GM21576 (cell line): ENCODE measurements around the gene ARRDC2.
"Not testable (repeated sequence)": the region's sequence is repeated elsewhere in the genome, so short reads cannot be mapped to it uniquely, and the experiment has no call there.

Experiments used
- ATAC-seq: cut with Tn5 transposase; IDR thresholded peaks from one replicate; pipeline ENCODE4 v1.9.1; 2021; ENCODE audit warnings: mild to moderate bottlenecking, moderate library complexity; ENCODE audit not compliant: unreplicated experiment

ARRDC2 gene

GRCh38 chr19:18007917-18008673 lies at the start of gene ARRDC2:
Gene ARRDC2 (plus strand): TSS chr19:18008170. CDS start chr19:18008311, 141 bp downstream.
- ATAC-seq: peak; percentile 62

- ATAC-seq: no peak
Measured at GRCh38 chr19:17963936-17964691, 43.9 kb upstream of the ARRDC2 start.

- ATAC-seq: no peak
Measured at GRCh38 chr19:17965370-17966128, 42.4 kb upstream of the ARRDC2 start.

- ATAC-seq: no peak
Measured at GRCh38 chr19:17966129-17966483, 41.9 kb upstream of the ARRDC2 start.

GRCh38 chr19:17966550-17967256 lies 41.3 kb upstream of the ARRDC2 start, which contains the start of gene KCNN1:
Gene KCNN1 (plus strand): TSS chr19:17967107. CDS start chr19:17973889, 6,782 bp downstream.
- no peak for ATAC-seq

- no peak for ATAC-seq
Measured at GRCh38 chr19:17967257-17968051, 40.5 kb upstream of the ARRDC2 start.

GRCh38 chr19:17968362-17968761 lies 39.6 kb upstream of the ARRDC2 start:
- ATAC-seq: no peak

- no peak for ATAC-seq
Measured at GRCh38 chr19:17969096-17969792, 38.7 kb upstream of the ARRDC2 start.

- ATAC-seq: no peak
Measured at GRCh38 chr19:17972230-17972629, 35.7 kb upstream of the ARRDC2 start.

- no peak for ATAC-seq
Measured at GRCh38 chr19:17973759-17974158, 34.2 kb upstream of the ARRDC2 start.

- ATAC-seq: no peak
Measured at GRCh38 chr19:17974551-17974950, 33.4 kb upstream of the ARRDC2 start.

- no peak for ATAC-seq
Measured at GRCh38 chr19:17975032-17975431, 32.9 kb upstream of the ARRDC2 start.

- no peak for ATAC-seq
Measured at GRCh38 chr19:17977021-17977420, 30.9 kb upstream of the ARRDC2 start.

GRCh38 chr19:17977488-17977887 lies 30.5 kb upstream of the ARRDC2 start:
- ATAC-seq: no peak

- no peak for ATAC-seq
Measured at GRCh38 chr19:17981611-17982010, 26.4 kb upstream of the ARRDC2 start.

- ATAC-seq: no peak
Measured at GRCh38 chr19:17982430-17982829, 25.5 kb upstream of the ARRDC2 start.

- ATAC-seq: no peak
Measured at GRCh38 chr19:17985037-17985818, 22.7 kb upstream of the ARRDC2 start.

GRCh38 chr19:17986569-17986968 lies 21.4 kb upstream of the ARRDC2 start:
- not testable (repeated sequence) for ATAC-seq

GRCh38 chr19:17988161-17988560 lies 19.8 kb upstream of the ARRDC2 start:
- ATAC-seq: no peak
